WERI-Rb-1 (cell line): ENCODE measurements around the gene KCNIP1.

Experiments
- DNase-seq: peaks from one replicate; pipeline ENCODE4 v3.0.0-alpha.2; 2020
- H3K27ac ChIP-seq: fragments of 250-450 bp; sonication (Bioruptor Pico); 2 replicates; pipeline ENCODE4 v1.5.1; 2020; ENCODE audit warnings: mild to moderate bottlenecking, moderate library complexity
- H3K27me3 ChIP-seq: fragments of 250-450 bp; sonication (Bioruptor Pico); 2 replicates; pipeline ENCODE4 v1.5.1; 2021; ENCODE audit warnings: mild to moderate bottlenecking, low read depth, moderate library complexity; ENCODE audit not compliant: insufficient read depth, severe bottlenecking
- H3K36me3 ChIP-seq: fragments of 250-450 bp; sonication (Bioruptor Pico); 2 replicates; pipeline ENCODE4 v1.5.1; 2020; ENCODE audit warnings: mild to moderate bottlenecking, moderate library complexity
- H3K4me3 ChIP-seq: 2 replicates; pipeline ENCODE4 v1.5.1; 2011; ENCODE audit warnings: low read depth, mild to moderate bottlenecking, control low read depth, low read length
- H3K9me3 ChIP-seq: fragments of 250-450 bp; sonication (Bioruptor Pico); 2 replicates; pipeline ENCODE4 v1.5.1; 2021; ENCODE audit warnings: mild to moderate bottlenecking, moderate library complexity; ENCODE audit not compliant: severe bottlenecking
- TF ChIP-seq, protein P1 (sequence below): IDR thresholded peaks from 2 replicates; pipeline ENCODE4 v1.5.1; 2011; ENCODE audit warnings: low read depth, mild to moderate bottlenecking, control low read depth, inconsistent platforms, low read length

The KCNIP1 gene

DNA sequence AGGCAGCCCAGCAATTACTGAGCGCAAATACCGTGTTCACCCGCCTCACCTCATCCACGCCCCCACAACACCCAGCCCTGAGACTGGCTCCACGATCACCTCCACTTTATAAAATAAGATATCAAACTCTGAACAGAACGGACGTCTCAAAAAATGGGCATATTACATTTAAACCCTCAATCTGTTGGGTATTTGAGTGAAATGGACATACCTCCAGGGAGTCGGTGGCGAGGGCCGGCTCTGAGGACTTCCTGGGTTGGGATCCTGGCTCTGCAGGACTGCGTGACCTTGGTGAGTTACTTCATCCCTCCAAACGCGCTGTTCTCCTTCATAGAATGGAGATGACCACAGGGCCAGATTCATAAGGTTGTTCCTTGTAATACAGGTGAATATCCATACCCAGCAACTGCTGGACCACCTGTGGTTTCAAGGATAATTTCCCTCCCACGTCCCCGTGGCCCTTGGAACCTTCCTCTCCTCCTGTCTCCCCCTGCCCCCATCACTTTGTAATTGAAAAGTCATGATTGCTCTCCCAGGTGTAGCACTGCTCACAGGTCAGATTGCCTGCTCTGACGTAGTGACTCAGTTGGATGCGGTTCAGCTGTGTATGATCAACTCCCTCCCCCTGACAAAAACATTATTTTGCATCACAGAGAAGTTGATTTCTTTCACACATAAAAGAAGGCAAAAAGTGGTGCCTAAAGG, 135.6 kb downstream of the KCNIP1 start:
- H3K9me3 ChIP-seq: no peaks in the 10 kb centered on the region
- no peak overlapping the region for H3K4me3 ChIP-seq
- TF ChIP-seq, protein P1, sequence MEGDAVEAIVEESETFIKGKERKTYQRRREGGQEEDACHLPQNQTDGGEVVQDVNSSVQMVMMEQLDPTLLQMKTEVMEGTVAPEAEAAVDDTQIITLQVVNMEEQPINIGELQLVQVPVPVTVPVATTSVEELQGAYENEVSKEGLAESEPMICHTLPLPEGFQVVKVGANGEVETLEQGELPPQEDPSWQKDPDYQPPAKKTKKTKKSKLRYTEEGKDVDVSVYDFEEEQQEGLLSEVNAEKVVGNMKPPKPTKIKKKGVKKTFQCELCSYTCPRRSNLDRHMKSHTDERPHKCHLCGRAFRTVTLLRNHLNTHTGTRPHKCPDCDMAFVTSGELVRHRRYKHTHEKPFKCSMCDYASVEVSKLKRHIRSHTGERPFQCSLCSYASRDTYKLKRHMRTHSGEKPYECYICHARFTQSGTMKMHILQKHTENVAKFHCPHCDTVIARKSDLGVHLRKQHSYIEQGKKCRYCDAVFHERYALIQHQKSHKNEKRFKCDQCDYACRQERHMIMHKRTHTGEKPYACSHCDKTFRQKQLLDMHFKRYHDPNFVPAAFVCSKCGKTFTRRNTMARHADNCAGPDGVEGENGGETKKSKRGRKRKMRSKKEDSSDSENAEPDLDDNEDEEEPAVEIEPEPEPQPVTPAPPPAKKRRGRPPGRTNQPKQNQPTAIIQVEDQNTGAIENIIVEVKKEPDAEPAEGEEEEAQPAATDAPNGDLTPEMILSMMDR: no peak
- H3K27ac ChIP-seq: no peak overlapping the region
- H3K36me3 ChIP-seq: no peaks in the 10 kb centered on the region
- no peak for DNase-seq
- H3K27me3 ChIP-seq: peaks cover 72% of the 10 kb centered on the region

DNA sequence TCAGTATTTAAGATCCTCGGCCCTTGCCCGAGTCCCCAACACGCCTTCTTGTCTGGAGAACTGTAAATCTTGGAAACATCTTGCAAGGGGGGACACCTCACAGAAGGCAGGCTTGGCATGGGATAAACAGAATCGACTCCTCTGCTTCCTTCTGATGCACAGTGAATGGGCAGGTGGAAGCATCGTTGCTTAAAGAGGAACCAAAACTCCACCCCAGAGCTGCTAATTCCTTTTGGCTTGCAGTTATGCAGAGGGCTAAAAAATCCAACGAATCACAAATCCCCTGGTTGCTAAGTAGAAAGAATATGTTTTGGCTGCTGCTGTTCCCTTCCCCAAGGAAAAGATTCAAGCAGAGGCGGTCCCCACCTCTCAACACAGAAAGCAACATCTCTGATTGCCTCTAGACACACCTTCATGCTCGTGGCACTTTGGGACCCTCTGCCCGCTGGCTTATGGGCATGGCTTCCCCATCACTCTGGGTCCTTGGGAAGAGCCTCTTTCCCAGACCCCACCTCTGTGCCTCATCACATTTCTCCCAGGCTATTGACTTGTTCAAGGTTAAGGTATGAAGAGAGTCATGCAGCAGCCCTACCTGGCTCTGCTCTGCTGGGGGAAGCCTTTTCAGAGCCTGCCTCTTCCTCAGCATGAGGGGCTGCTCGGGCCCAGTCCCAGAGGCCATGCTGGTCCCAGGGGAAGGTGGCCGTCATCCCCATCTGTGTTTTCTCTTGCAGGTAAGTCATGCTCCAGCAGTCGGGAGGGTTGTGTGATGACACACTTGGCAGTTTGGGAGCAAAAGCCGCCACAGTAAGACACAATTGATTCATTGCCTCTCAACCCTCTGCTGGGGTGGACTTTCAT, 137.1 kb downstream of the KCNIP1 start:
- Histone ChIP-seq H3K9me3 (no peaks in the 10 kb centered on the region), H3K27me3 (peaks cover 76% of the 10 kb centered on the region), H3K36me3 (no peaks in the 10 kb centered on the region), H3K27ac (no peak overlapping the region), H3K4me3 (no peak overlapping the region)
- no peak for DNase-seq
- TF ChIP-seq, protein P1: no peak

DNA sequence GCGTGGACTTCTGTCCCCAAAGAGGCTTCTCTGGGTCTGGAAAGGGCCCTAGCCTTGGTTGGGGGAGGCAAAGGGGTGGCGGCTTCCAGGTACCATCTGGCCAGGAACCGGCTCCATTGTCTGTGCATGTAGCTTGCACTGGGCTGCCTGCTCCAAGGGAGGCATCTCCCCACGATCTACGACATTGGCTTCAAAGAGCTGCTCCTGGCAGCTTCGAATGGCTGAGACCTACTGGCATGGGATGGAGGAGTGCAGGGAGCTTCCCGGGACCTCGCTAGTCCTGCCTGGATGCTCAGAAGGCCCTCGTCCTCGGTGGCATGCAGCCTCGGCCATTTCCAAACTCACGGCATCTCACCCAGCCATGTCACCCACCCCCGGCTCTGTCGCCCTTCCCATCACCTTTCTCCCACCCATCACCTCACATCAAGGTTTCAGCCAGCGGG, 137.8 kb downstream of the KCNIP1 start:
- DNase-seq: no peak
- H3K27me3 ChIP-seq: peaks cover 78% of the 10 kb centered on the region
- H3K27ac ChIP-seq: no peak overlapping the region
- no peaks in the 10 kb centered on the region for H3K9me3 ChIP-seq
- TF ChIP-seq, protein P1: no peak
- H3K4me3 ChIP-seq: no peak overlapping the region
- H3K36me3 ChIP-seq: no peaks in the 10 kb centered on the region

DNA sequence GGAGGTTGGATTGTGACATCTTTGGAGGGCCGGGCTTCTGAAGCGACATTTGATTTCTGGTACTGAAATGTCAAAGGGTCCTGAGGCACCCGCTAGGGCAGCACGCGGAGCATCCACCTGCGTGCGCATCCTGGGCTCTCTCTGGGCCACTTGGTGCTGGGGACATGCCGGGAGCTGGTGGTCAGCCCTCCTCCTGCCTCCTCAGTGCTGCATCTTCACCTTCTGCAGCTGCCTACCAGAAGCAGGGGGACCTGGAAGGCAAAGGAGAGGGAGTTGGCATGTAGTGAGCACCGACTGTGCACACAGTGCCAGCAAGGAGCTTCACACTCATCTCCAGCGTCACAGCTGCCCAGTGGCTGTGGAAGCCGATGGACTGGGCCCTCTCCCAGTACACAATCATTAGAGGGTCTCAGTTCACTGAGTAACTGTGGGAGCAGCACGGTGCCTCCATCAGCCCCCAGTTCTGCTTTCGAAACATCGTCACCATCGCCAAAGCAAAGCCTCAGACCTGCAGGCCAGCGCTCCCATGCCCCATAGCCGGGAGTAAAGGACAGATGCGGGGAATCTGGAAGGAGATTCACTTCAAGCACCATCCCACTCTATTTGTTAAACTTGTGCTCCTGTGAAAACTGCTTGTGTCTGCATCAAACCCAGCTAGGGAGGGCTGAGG, 138.4 kb downstream of the KCNIP1 start:
- Histone ChIP-seq H3K27me3 (peaks cover 84% of the 10 kb centered on the region), H3K27ac (no peak overlapping the region), H3K9me3 (no peaks in the 10 kb centered on the region), H3K4me3 (no peak overlapping the region), H3K36me3 (no peaks in the 10 kb centered on the region)
- TF ChIP-seq, protein P1: no peak
- DNase-seq: no peak

DNA sequence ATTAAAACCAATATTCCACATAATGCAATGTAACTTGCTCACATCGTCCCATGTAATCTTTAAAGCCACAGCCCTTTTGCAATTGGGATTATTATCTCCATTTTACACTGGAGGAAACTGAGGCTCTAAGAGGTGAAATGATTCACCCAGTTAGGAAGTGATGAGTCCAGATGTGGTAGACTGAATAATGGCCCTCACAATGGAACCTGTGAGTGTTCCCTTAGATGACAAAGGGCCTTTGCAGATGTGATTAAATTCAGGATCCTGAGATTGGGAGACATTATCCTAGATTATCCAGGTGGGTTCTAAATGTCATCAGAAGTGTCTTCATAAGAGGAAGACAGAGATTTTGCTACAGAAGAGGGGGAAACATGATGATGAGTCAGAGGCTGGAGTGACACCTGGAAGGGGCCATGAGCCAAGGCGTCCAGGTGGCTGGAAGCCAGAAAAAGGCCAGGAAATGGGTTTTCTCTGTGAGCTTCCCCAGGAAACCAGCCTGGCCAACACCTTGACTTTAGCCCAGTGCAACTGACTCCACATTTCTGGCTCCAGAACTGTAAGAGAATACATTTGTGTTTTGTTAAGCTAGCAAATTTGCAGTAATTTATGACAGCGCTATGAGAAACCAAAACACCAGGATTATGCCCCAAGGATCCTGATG, 139.1 kb downstream of the KCNIP1 start:
- Histone ChIP-seq H3K27me3 (peaks cover 87% of the 10 kb centered on the region), H3K36me3 (no peaks in the 10 kb centered on the region), H3K27ac (no peak overlapping the region), H3K4me3 (no peak overlapping the region), H3K9me3 (no peaks in the 10 kb centered on the region)
- TF ChIP-seq, protein P1: no peak
- DNase-seq: no peak
